Measurements from ENCODE around the gene ZCCHC2.

- TF ChIP-seq, protein P1, sequence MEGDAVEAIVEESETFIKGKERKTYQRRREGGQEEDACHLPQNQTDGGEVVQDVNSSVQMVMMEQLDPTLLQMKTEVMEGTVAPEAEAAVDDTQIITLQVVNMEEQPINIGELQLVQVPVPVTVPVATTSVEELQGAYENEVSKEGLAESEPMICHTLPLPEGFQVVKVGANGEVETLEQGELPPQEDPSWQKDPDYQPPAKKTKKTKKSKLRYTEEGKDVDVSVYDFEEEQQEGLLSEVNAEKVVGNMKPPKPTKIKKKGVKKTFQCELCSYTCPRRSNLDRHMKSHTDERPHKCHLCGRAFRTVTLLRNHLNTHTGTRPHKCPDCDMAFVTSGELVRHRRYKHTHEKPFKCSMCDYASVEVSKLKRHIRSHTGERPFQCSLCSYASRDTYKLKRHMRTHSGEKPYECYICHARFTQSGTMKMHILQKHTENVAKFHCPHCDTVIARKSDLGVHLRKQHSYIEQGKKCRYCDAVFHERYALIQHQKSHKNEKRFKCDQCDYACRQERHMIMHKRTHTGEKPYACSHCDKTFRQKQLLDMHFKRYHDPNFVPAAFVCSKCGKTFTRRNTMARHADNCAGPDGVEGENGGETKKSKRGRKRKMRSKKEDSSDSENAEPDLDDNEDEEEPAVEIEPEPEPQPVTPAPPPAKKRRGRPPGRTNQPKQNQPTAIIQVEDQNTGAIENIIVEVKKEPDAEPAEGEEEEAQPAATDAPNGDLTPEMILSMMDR (IDR thresholded peaks at IDR 0.05) = peak; percentile 24 to 37 (median 28)
- TF ChIP-seq POLR2A (IDR thresholded peaks at IDR 0.05) = no peak
Observed at GRCh38 chr18:62566199-62566598, 43.4 kb downstream of the ZCCHC2 start.

All from right lobe of liver (tissue), 4 donors.